GM12892 (cell line): Measurements from ENCODE around the gene APBB1IP.

Experiments
- POLR2A ChIP-seq: IDR thresholded peaks from 2 replicates; pipeline ENCODE4 v1.6.1; 2011; ENCODE audit warnings: low read depth, low read length, control low read depth
- POLR2AphosphoS5 ChIP-seq: IDR thresholded peaks from 2 replicates; pipeline ENCODE4 v1.6.1; 2011; ENCODE audit warnings: low read depth, low read length, control low read depth
- TAF1 ChIP-seq: IDR thresholded peaks from 2 replicates; pipeline ENCODE4 v1.6.1; 2011; ENCODE audit warnings: low read depth, mild to moderate bottlenecking, control low read depth, low read length, borderline replicate concordance

GRCh38 chr10:26475386-26475785, 37.2 kb downstream of the APBB1IP start:
- TF ChIP-seq POLR2AphosphoS5 (no peak), POLR2A (no peak), TAF1 (no peak)
